Posterior vena cava (tissue), 2 donors: ENCODE measurements around the gene CDH20. TPM values are rescaled to one million over a fixed set of nuclear protein-coding genes. Genes with fewer than 3 reads are reported as not detected.

Source experiments
- DNase-seq: peaks from one replicate; pipeline ENCODE4 v3.0.0-alpha.2; 2020; ENCODE audit warnings: low spot score
- intact Hi-C, 2 donors: fragments of 100-400 bp; cut with DNase I; formaldehyde crosslinking; loops; one replicate each; pipeline versions ENCODE4 v1.14.1 to v1.14.2; 2022 to 2023
- total RNA-seq, 2 donors: library from RNA; stranded (reverse); fragmentation: NEBNext Ultra II Directional; extraction: Animal tissue kit (Norgen Biotek cat#: 25700); gene quantifications; one replicate each; pipeline ENCODE4 v1.2.1, GENCODE V29; 2021
- donor health status: DM: yes; HTN: yes; CAD: no.
- donor health status: DM: yes; HTN: yes; CAD: no.

The CDH20 gene
- total RNA-seq, 2 donors from 2014 or later = 0.38 to 0.88 TPM

- DNase-seq = no peak
- intact Hi-C loops = no loop called here
These were observed 80.2 kb downstream of the CDH20 start for GRCh38 chr18:61413396-61413795.

GRCh38 chr18:61414086-61414485 is 80.9 kb downstream of the CDH20 start:
- intact Hi-C loops = no loop called here
- DNase-seq = no peak

- intact Hi-C loops = no loop called here
- no peak for DNase-seq
These were observed 86.5 kb downstream of the CDH20 start for GRCh38 chr18:61419763-61420162.

DNA sequence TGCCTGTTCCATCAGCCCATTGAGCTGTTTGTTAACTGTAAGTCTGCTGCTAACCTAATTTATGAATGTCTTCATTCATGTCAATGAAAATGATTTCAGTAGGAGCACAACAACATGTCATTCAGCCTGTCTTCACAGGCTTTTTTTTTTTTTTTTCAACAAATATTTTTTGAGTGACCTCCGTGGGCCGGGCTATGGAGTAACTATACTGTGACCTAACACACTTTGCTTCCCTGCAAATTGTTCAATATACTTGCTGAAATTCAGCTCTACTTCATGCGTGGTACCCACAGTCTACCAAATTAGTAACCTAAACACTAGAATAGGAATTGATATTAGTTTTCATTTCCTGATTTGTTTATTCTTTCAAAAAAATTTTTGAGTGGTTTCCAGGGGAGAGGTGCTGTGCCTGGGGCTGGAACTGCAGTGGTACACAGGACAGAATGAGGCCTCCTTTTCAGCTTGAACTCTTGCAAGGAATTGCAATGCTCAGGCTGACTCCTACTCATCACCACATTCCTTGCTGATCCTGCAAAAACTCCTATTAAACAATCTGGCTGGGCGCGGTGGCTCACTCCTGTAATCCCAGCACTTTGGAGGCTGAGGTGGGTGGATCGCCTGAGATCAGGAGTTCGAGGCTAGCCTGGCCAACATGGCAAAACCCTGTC is 87.1 kb downstream of the CDH20 start:
- DNase-seq = no peak
- intact Hi-C loops = no loop called here

DNA sequence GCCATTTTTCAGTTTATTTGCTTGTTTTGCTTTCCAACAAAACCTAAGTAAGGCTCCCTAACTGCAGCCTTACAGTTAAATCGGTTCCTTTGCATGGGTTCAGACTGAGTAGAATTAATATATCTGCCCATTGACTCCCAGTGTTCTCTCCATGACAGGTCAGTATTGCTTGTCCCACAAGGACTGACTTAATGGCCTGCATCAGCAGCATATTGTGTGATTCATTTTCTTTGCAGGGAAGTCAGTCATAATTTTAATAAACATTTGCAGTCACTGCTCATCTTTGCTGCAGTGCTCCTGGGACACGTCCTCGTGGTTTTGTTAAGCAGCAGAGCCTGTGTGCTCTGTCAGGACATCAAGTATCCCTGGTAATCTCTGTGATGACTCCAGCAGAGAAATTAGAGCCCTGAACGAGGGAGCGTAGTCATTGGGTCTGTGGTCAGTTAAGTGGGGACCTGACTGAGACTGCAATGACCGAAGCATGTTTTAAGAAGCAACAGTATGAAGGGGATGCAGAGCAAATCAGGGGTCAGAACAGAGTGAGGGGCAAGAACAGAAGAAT is 93.3 kb downstream of the CDH20 start:
- intact Hi-C loops = no loop called here
- no peak for DNase-seq

- intact Hi-C loops = no loop called here
- DNase-seq = no peak
These were observed 95.0 kb downstream of the CDH20 start for GRCh38 chr18:61428266-61428665.

- no peak for DNase-seq
- intact Hi-C loops = no loop called here
These were observed 99.4 kb downstream of the CDH20 start for GRCh38 chr18:61432590-61432989.

DNA sequence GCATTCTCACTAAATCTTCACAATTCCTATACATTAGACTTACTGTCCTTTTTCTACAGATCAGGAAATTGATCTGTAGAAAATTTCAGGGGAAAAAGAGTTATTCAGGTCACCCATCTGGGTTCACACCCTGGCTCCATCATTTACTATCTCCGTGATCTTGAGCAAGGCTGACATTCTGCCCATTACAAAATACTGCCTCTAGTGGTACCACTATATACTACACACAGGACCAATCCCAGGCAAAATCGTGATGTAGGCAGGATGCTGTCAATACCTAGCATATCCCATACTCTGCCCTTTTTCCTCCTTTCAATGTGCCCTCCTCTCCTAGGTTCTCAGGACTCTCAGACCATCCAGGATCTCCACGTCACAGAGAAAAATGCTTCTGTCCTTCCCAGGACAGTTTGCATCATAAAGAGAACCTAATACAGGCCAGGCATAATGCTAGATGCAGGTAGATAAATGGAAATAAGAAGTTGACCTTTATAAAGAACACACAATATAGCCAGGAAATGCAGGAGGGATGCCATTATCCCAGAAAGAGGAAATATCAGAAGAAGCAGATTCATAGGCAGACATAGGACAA is 101.9 kb downstream of the CDH20 start:
- DNase-seq = no peak
- intact Hi-C loops = no loop called here

DNA sequence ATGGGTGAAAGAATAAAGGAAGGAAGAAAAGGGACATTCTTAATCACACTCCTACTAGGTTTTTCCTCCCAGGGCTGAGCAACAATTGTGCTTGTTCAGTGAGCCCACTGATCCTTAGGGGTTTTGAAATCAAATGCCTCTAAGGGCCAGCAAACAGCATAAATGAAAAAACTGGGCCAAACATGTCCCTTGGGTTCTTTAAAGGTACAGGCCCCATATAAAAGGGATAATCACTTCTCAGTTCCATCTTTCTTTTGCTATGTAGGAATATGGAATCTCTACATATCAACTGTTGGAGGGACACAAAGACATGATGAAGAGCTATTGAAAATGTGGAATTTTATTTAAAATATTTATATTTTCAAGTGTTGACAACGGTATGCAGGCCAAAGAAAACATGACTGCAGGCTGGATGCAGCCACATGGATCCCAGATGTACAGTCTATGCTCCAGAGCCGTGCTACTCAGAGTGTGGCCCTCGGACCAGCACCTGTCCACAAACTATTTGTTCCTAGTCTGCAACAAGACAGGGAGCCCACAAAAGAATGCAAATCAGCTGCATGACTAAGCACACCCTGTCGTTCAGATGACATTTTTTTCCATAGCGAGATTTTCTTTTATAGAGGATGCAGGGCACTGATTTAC is 110.0 kb downstream of the CDH20 start:
- intact Hi-C loops = no loop called here
- no peak for DNase-seq

- intact Hi-C loops = no loop called here
- DNase-seq = no peak
These were observed 115.1 kb downstream of the CDH20 start for GRCh38 chr18:61448316-61448715.

GRCh38 chr18:61459896-61460648 is 126.8 kb downstream of the CDH20 start:
- intact Hi-C loops = no loop called here

GRCh38 chr18:61464551-61465142 is 131.4 kb downstream of the CDH20 start:
- intact Hi-C loops = no loop called here
- no peak for DNase-seq

More at GRCh38 chr18:61459896-61460648, 126.8 kb downstream of the CDH20 start:
- DNase-seq = no peak

DNA sequence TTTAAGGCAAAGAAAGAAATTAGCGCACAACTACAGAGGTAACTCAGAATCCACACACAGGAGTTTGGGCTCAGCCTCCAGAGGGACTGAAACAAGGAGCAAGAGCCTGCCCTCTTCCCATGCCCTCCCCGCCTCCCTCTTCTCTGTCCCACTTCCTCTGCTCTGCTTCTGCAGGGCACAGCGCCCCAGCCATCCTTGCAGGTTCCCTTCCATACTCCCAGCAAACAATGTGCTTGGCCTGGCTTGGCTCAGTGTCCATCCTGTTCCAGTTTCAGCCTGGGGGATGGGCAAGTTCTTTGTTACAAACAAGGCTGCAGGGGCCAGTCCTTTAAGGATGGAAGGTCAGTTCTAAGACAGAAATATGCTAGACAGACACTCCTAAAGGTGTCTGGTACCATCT is 133.5 kb downstream of the CDH20 start:
- no peak for DNase-seq
- intact Hi-C loops = no loop called here

- DNase-seq = no peak
- intact Hi-C loops = no loop called here
These were observed 136.9 kb downstream of the CDH20 start for GRCh38 chr18:61470031-61470674.

DNA sequence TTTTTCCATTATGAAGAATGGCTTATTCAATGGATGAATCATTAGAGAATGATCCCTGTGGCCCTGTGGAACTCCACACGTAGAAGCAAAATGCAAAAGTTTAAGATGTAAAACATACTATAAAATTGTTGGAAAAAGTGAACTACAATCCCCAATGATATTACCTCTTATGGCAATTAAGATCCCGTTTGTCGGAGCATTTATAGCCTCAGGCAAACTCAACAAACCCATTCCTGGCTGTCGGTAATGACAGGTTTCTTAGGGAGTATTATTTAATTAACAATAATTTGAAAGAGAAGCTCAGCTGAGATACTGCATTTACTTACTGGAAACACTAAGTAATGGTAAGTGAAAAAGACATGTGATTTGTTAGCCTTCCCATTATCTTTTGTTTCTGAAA is 138.3 kb downstream of the CDH20 start:
- intact Hi-C loops = no loop called here
- no peak for DNase-seq

DNA sequence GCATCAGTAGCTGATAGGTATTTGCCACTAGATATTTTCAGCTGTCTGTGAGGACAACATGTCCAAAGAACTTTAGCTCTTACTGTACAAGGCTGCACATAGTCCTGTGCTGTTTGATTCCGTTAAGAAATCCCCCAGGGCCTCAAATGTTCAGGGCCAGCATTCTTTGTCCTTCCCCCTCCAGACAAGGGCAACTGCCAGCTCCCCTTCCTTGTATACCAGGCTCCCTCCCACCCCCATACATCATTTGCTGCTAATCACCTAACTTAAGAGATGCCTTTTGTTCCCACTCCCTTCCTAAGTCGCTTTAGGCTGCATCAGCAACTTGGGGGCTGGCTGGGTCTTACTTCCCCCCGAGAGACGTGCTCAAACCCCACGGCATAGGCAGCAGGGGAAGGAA is 138.7 kb downstream of the CDH20 start:
- intact Hi-C loops = no loop called here
- no peak for DNase-seq

GRCh38 chr18:61474341-61474740 is 141.1 kb downstream of the CDH20 start:
- intact Hi-C loops = no loop called here
- no peak for DNase-seq

- no peak for DNase-seq
- intact Hi-C loops = no loop called here
These were observed 141.7 kb downstream of the CDH20 start for GRCh38 chr18:61474918-61475317.

GRCh38 chr18:61475931-61476330 is 142.7 kb downstream of the CDH20 start:
- no peak for DNase-seq

More at GRCh38 chr18:61475931-61476330, 142.7 kb downstream of the CDH20 start:
- intact Hi-C loops = no loop called here
